HepG2 (cell line): Measurements from ENCODE around the gene MPV17L. TPM values are rescaled to one million over a fixed set of nuclear protein-coding genes. Genes with fewer than 3 reads are reported as not detected.

Experiments
- ATAC-seq: fragments of 200-7000 bp; cut with Tn5 transposase; 3 replicates; pipeline ENCODE4 v1.9.1; 2020; ENCODE audit warnings: mild to moderate bottlenecking, moderate library complexity
- BruUV-seq: library from RNA; stranded (reverse); fragments of 400-500 nt; replicated peaks from 2 replicates; lab custom pipeline; 2021; lab: Mats Ljungman, UMichigan
- CTCF ChIA-PET: fragments of 300-600 bp; formaldehyde crosslinking; extraction: SDS; loops from one replicate; lab custom pipeline; 2021; ENCODE audit warnings: low total read pairs, inconsistent platforms, low intra/inter-chr PET ratio; lab: Yijun Ruan, JAX
- POLR2A ChIA-PET: fragments of 350-600 bp; sonication (Branson Sonifier 250); formaldehyde crosslinking; loops from one replicate; lab custom pipeline; 2020; ENCODE audit warnings: antibody characterized with exemption, inconsistent platforms; lab: Yijun Ruan, JAX
- DNase-seq: peaks from one replicate; pipeline ENCODE4 v3.0.0-alpha.2; 2015; ENCODE audit warnings: low spot score
- FAIRE-seq: peaks from 3 replicates; lab custom pipeline; 2011; peaks lifted over from hg19 to GRCh38; lab: Jason Lieb, UNC
- H2AFZ ChIP-seq: one replicate; pipeline ENCODE4 v1.6.1; 2011; ENCODE audit warnings: low read length, inconsistent platforms
- H3K27ac ChIP-seq: fragments of 300-600 bp; 3 replicates; pipeline ENCODE4 v1.8.0; 2011; ENCODE audit warnings: mixed run types, mild to moderate bottlenecking, mixed read lengths, low read length, inconsistent platforms; ENCODE audit not compliant: insufficient read depth; ENCODE audit errors: extremely low read length
- H3K27me3 ChIP-seq, 2 experiments: fragments of 200-600 bp in 1 of 2; 2 replicates in 1 of 2; 3 replicates in 1 of 2; pipeline versions ENCODE4 v1.6.0 to v1.8.0; 2011; ENCODE audit warnings: low read length in 2 of 2, mild to moderate bottlenecking in 2 of 2, moderate library complexity in 2 of 2, inconsistent platforms in 1 of 2; ENCODE audit not compliant: insufficient read depth in 2 of 2, control insufficient read depth in 1 of 2
- H3K36me3 ChIP-seq, 2 experiments: fragments of 200-600 bp in 1 of 2; replicated peaks in 1 of 2; 2 replicates in 1 of 2; 3 replicates in 1 of 2; pipeline versions ENCODE4 v1.5.1 to v1.8.0; 2011; ENCODE audit warnings: low read length in 2 of 2, inconsistent platforms in 1 of 2; ENCODE audit not compliant: insufficient read depth in 2 of 2, control insufficient read depth in 1 of 2
- H3K4me1 ChIP-seq: 2 replicates; pipeline ENCODE4 v1.5.1; 2012; ENCODE audit warnings: low read length, inconsistent platforms; ENCODE audit not compliant: insufficient read depth
- H3K4me2 ChIP-seq: 2 replicates; pipeline ENCODE4 v1.6.0; 2011; ENCODE audit warnings: low read depth, low read length, inconsistent platforms
- H3K4me3 ChIP-seq, 3 experiments: fragments of 200-600 bp in 1 of 3; sonication (generic), shearing (Covaris generic) in 1 of 3; replicated peaks in 1 of 3; 2 replicates each; pipeline ENCODE4 v1.5.1; 2011 to 2016; ENCODE audit warnings: low read length in 3 of 3, inconsistent platforms in 2 of 3, low read depth in 2 of 3, mild to moderate bottlenecking in 2 of 3, control low read depth in 1 of 3, mixed read lengths in 1 of 3; ENCODE audit not compliant: insufficient read depth in 1 of 3
- H3K79me2 ChIP-seq: one replicate; pipeline ENCODE4 v1.6.1; 2011; ENCODE audit warnings: low read length, inconsistent platforms; ENCODE audit not compliant: insufficient read depth
- H3K9ac ChIP-seq: 2 replicates; pipeline ENCODE4 v1.6.0; 2011; ENCODE audit warnings: mild to moderate bottlenecking, low read depth, low read length, inconsistent platforms; ENCODE audit not compliant: insufficient read depth
- H3K9me3 ChIP-seq: 2 replicates; pipeline ENCODE4 v1.5.1; 2012; ENCODE audit warnings: mild to moderate bottlenecking, low read length
- H4K20me1 ChIP-seq: 2 replicates; pipeline ENCODE4 v1.6.0; 2011; ENCODE audit warnings: inconsistent platforms, mild to moderate bottlenecking, low read length, moderate library complexity; ENCODE audit not compliant: insufficient read depth
- ATF7 ChIP-seq, 2 experiments: fragments of 450-650 bp in 1 of 2; sonication (generic) in 1 of 2; formaldehyde crosslinking in 1 of 2; IDR thresholded peaks; 2 replicates each; pipeline versions ENCODE4 v1.4.0 to v1.6.1; 2016 to 2020; ENCODE audit warnings: antibody characterized with exemption in 1 of 2, mild to moderate bottlenecking in 1 of 2, missing genetic modification reagents in 1 of 2
- CBX2 ChIP-seq, 2 experiments: fragments of 200-600 bp in 1 of 2; sonication (generic); formaldehyde crosslinking in 1 of 2; IDR thresholded peaks; 2 replicates each; pipeline versions ENCODE4 v1.7.0 to v1.8.1; 2018 to 2022; ENCODE audit warnings: low read depth in 2 of 2, low read length in 1 of 2, mild to moderate bottlenecking in 1 of 2, missing genetic modification reagents in 1 of 2
- EED ChIP-seq: sonication (generic); formaldehyde crosslinking; IDR thresholded peaks from 2 replicates; pipeline ENCODE4 v1.5.0; 2020; ENCODE audit warnings: mild to moderate bottlenecking, missing genetic modification reagents
- HIVEP1 ChIP-seq: sonication (generic); formaldehyde crosslinking; IDR thresholded peaks from 2 replicates; pipeline ENCODE4 v1.4.0; 2020; ENCODE audit warnings: mild to moderate bottlenecking, missing genetic modification reagents
- KDM3A ChIP-seq: IDR thresholded peaks from 2 replicates; pipeline ENCODE4 v1.6.1; 2018; ENCODE audit warnings: low read depth, missing compliant biosample characterization
- KDM5B ChIP-seq: sonication (generic); formaldehyde crosslinking; IDR thresholded peaks from 2 replicates; pipeline ENCODE4 v1.4.0; 2020; ENCODE audit warnings: missing genetic modification reagents, mild to moderate bottlenecking, borderline replicate concordance
- LCORL ChIP-seq, 2 experiments: fragments of 450-650 bp in 1 of 2; sonication (generic) in 1 of 2; formaldehyde crosslinking in 1 of 2; IDR thresholded peaks; 2 replicates each; pipeline versions ENCODE4 v1.5.0 to v1.6.1; 2017 to 2020; ENCODE audit warnings: antibody characterized with exemption in 1 of 2, missing genetic modification reagents in 1 of 2
- MTA1 ChIP-seq: sonication (generic); formaldehyde crosslinking; IDR thresholded peaks from 2 replicates; pipeline ENCODE4 v1.4.0; 2020; ENCODE audit warnings: missing genetic modification reagents, mild to moderate bottlenecking, borderline replicate concordance
- MTF2 ChIP-seq: sonication (generic); formaldehyde crosslinking; IDR thresholded peaks from 2 replicates; pipeline ENCODE4 v1.5.0; 2020; ENCODE audit warnings: missing genetic modification reagents, borderline replicate concordance
- SALL1 ChIP-seq: sonication (generic); formaldehyde crosslinking; IDR thresholded peaks from 2 replicates; pipeline ENCODE4 v1.8.0; 2022; ENCODE audit warnings: mild to moderate bottlenecking, missing genetic modification reagents
- SP4 ChIP-seq: sonication (generic); formaldehyde crosslinking; IDR thresholded peaks from 2 replicates; pipeline ENCODE4 v1.8.1; 2023; ENCODE audit warnings: mild to moderate bottlenecking, missing genetic modification reagents
- TBL1XR1 ChIP-seq: fragments of 150-350 bp; IDR thresholded peaks from 2 replicates; pipeline ENCODE4 v1.6.1; 2014; ENCODE audit warnings: borderline replicate concordance, low read length; ENCODE audit not compliant: partially characterized antibody
- ZNF501 ChIP-seq: sonication (generic); formaldehyde crosslinking; IDR thresholded peaks from 2 replicates; pipeline ENCODE4 v1.5.1; 2020; ENCODE audit warnings: mild to moderate bottlenecking, moderate library complexity, missing genetic modification reagents
- ZNF652 ChIP-seq: IDR thresholded peaks from 2 replicates; pipeline ENCODE4 v1.6.1; 2016; ENCODE audit warnings: low read depth, borderline replicate concordance
- ZNF790 ChIP-seq: sonication (generic); formaldehyde crosslinking; IDR thresholded peaks from 2 replicates; pipeline ENCODE4 v1.8.0; 2022; ENCODE audit warnings: missing genetic modification reagents, mild to moderate bottlenecking, borderline replicate concordance
- whole genome bisulfite sequencing: methylation state at CpG from one replicate; pipeline ENCODE4 v1.1.6; 2017; ENCODE audit warnings: low lambda C conversion rate; 5-methylcytosine and 5-hydroxymethylcytosine counted together
- in situ Hi-C: cut with HindIII; loops from 2 replicates; pipeline ENCODE4 v1.10.0; 2017; ENCODE audit warnings: low pct_unique_long_range_greater_than_20kb; ENCODE audit not compliant: extremely low pct_ligation_motif_present
- intact Hi-C: fragments of 100-400 bp; cut with micrococcal nuclease; formaldehyde crosslinking; loops from one replicate; pipeline ENCODE4 v1.10.0; 2022; ENCODE audit not compliant: unreplicated experiment
- polyA plus RNA-seq, 8 experiments: library from polyadenylated mRNA; depleted of rRNA in 3 of 8; stranded (reverse) in 7 of 8; unstranded in 1 of 8; fragments of >200 nt; fragmentation: Illumina TruSeq in 4 of 8; extraction: Trizol in 4 of 8; gene quantifications; 2 replicates each; pipeline versions ENCODE4 v1.2.1 to v1.2.3, GENCODE V29; 2011 to 2016; ENCODE audit warnings: low read depth in 4 of 8, missing spikeins in 1 of 8, mixed read lengths in 1 of 8; ENCODE audit not compliant: insufficient read depth in 1 of 8
- total RNA-seq, 5 experiments: library from RNA; depleted of rRNA; stranded (reverse); fragments of >200 nt; fragmentation: Illumina TruSeq; extraction: Trizol; gene quantifications; 2 replicates each; pipeline ENCODE4 v1.2.3, GENCODE V29; 2016; ENCODE audit warnings: low read depth in 1 of 5
- TF ChIP-seq, protein P1 (sequence below): sonication (generic); formaldehyde crosslinking; IDR thresholded peaks from 2 replicates; pipeline ENCODE4 v1.5.1; 2020; ENCODE audit warnings: mild to moderate bottlenecking, moderate library complexity, missing genetic modification reagents
- TF ChIP-seq, protein P2 (sequence below): sonication (generic); formaldehyde crosslinking; conservative IDR thresholded peaks from 2 replicates; pipeline ENCODE4 v1.8.1; 2023; ENCODE audit warnings: missing genetic modification reagents
- TF ChIP-seq, protein P3 (sequence below): sonication (generic); formaldehyde crosslinking; IDR thresholded peaks from 2 replicates; pipeline ENCODE4 v1.9.0; 2021; ENCODE audit warnings: missing genetic modification reagents, mild to moderate bottlenecking, borderline replicate concordance

The MPV17L gene
- total and polyA plus RNA-seq, 2 of the 13 experiments (the other 11 are each of a cell fraction or from before 2014, with no cell fraction given) = 34.7 to 63.8 TPM

DNA sequence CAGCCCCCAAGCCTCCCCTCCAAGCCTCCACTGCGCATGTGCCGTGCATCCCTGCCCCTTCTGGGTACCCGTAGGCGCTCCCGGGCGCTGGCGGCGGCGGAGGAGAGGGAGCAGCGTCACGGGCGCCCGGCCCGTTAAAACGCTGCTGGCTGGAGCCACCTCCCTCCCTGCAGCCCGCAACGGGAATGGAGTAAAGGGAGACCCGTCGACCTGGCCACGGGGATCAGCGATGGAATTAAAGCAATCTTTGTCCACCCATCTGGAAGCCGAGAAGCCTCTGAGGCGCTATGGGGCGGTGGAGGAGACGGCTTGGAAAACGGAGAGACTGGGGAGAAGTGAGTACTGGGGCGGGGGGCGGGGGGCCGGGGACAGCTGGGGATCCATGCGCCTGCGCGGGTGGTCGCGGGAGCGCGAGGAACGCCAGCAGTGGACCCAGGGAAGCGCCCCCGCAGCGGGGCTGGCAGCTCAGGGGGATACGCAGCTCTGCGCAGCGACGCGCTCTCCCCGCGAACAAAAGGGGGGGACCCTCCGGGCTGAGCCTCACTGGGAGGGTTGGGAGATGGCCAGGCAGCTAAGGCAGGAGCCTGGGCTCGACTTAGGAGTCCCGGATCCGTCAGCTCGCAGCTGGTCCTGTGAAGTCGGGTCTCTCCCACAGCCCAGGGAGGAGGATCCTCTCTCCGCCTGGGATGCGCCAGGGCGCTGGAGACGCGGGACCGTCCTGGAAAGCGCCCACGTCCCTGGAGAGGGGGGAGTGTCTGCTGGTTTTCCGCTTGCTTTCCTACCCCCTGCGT, 39.1 kb downstream of the MPV17L start, which contains the start of gene BMERB1:
Gene BMERB1 (plus strand): TSS at position 164 of the 791 bp plus-strand sequence. CDS start 66 bp downstream, at position 230.
- peak within 1 kb of the TSS; percentile 20 to 72 (median 41) for H3K4me3 ChIP-seq
- H3K9me3 ChIP-seq = no peaks in the 10 kb centered on the region
- FAIRE-seq (no peak), ATAC-seq (peak; percentile 82), DNase-seq (no peak)
- BruUV-seq = no TSS peak
- H3K9ac ChIP-seq = no peak within 1 kb of the TSS
- no peaks in the 10 kb centered on the region for H3K79me2 ChIP-seq
- ChIA-PET CTCF (no interaction called here), POLR2A (no interaction called here)
- intact Hi-C loops = no loop called here
- no peak within 1 kb of the TSS for H2AFZ ChIP-seq
- peaks cover 24% of the 10 kb centered on the region for H3K4me1 ChIP-seq
- H3K27ac ChIP-seq = no peak within 1 kb of the TSS
- H4K20me1 ChIP-seq = no peaks in the 10 kb centered on the region
- H3K4me2 ChIP-seq = peak within 1 kb of the TSS; percentile 71
- WGBS = under 1% methylated on average over 63 of the region's 63 CpGs
- in situ Hi-C loops = no loop called here
- H3K27me3 ChIP-seq = peaks cover 2 to 34% of the 10 kb centered on the region in 2 experiments; a peak in 4 of 5 replicates
- H3K36me3 ChIP-seq = no peaks in the 10 kb centered on the region
- TF ChIP-seq ZNF790 (no peak), EED (CRISPR knock-in tag) (0 out of 2 replicates have a peak, but pooled peaks have one; percentile 16), SP4 (0 out of 2 replicates have a peak, but pooled peaks have one; percentile 17), CBX2 (IDR thresholded peaks at IDR 0.05; ENCODE audit: low read depth, low read length) (no peak), CBX2 (CRISPR knock-in tag; IDR thresholded peaks at IDR 0.05; ENCODE audit: low read depth) (0 out of 2 replicates have a peak, but pooled peaks have one; percentile 58), HIVEP1 (0 out of 2 replicates have a peak, but pooled peaks have one; percentile 6), ZNF501 (CRISPR knock-in tag) (no peak), KDM5B (CRISPR knock-in tag) (peak; percentile 42; the same call in 1 of the 2 replicates), TBL1XR1 (peak; percentile 14), ATF7 (IDR thresholded peaks at IDR 0.05) (no peak), ATF7 (CRISPR knock-in tag; IDR thresholded peaks at IDR 0.05) (no peak), LCORL (IDR thresholded peaks at IDR 0.05) (no peak), LCORL (CRISPR knock-in tag; IDR thresholded peaks at IDR 0.05) (0 out of 2 replicates have a peak, but pooled peaks have one; percentile 14), ZNF652 (CRISPR knock-in tag) (no peak), MTA1 (peak; percentile 76; the same call in 1 of the 2 replicates), SALL1 (peak; percentile 25; the same call in 1 of the 2 replicates), MTF2 (CRISPR knock-in tag) (peak; percentile 48; the same call in 1 of the 2 replicates), KDM3A (CRISPR knock-in tag) (no peak)
- TF ChIP-seq, protein P1, sequence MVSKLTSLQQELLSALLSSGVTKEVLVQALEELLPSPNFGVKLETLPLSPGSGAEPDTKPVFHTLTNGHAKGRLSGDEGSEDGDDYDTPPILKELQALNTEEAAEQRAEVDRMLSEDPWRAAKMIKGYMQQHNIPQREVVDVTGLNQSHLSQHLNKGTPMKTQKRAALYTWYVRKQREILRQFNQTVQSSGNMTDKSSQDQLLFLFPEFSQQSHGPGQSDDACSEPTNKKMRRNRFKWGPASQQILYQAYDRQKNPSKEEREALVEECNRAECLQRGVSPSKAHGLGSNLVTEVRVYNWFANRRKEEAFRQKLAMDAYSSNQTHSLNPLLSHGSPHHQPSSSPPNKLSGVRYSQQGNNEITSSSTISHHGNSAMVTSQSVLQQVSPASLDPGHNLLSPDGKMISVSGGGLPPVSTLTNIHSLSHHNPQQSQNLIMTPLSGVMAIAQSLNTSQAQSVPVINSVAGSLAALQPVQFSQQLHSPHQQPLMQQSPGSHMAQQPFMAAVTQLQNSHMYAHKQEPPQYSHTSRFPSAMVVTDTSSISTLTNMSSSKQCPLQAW (CRISPR knock-in tag) = no peak
- TF ChIP-seq, protein P2, sequence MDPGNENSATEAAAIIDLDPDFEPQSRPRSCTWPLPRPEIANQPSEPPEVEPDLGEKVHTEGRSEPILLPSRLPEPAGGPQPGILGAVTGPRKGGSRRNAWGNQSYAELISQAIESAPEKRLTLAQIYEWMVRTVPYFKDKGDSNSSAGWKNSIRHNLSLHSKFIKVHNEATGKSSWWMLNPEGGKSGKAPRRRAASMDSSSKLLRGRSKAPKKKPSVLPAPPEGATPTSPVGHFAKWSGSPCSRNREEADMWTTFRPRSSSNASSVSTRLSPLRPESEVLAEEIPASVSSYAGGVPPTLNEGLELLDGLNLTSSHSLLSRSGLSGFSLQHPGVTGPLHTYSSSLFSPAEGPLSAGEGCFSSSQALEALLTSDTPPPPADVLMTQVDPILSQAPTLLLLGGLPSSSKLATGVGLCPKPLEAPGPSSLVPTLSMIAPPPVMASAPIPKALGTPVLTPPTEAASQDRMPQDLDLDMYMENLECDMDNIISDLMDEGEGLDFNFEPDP (CRISPR knock-in tag) = 0 out of 2 replicates have a peak, but pooled peaks have one; percentile 59
- TF ChIP-seq, protein P3, sequence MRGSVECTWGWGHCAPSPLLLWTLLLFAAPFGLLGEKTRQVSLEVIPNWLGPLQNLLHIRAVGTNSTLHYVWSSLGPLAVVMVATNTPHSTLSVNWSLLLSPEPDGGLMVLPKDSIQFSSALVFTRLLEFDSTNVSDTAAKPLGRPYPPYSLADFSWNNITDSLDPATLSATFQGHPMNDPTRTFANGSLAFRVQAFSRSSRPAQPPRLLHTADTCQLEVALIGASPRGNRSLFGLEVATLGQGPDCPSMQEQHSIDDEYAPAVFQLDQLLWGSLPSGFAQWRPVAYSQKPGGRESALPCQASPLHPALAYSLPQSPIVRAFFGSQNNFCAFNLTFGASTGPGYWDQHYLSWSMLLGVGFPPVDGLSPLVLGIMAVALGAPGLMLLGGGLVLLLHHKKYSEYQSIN = no peak
